Embryonic facial prominence (tissue), 1 donor: ENCODE measurements around the gene TPST2.

Experiments
- DNase-seq: peaks from one replicate; pipeline ENCODE4 v3.0.0-alpha.2; 2016; ENCODE audit errors: extremely low spot score

The TPST2 gene

DNA sequence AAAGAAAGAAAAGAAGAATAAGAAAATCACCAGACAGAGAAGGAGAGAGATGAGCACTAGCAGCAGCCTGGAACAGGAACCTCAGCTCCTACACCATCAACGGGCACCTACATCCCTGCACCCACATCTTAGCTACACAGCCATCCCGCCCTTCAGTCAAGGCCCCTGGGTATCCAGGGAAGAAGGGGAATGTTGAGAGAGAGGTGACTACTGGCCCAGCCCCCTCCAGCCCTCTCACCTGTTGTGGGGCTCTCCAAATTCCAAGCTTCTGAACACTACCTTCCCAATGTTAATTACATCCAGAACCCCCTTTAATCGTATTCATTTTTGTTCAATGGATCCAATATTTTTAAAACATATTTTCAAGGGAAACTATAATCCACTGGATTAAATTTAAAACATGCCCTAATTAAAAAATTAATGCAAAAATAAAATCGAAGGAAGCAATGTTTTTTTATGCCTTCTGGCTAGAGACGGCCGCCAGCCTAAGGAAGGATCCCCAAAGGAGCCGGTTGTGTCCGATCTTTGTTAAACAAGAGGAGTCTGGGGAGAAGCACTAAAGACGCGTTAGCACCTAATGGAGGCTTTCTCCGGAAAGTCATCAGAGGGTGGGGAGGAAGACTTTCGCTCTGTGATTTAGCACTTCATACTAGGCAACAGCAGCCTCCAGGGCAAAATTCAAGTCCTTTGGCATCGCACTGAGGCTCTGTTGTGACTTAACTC is 9.5 kb downstream of the TPST2 start:
- no peak for DNase-seq

DNA sequence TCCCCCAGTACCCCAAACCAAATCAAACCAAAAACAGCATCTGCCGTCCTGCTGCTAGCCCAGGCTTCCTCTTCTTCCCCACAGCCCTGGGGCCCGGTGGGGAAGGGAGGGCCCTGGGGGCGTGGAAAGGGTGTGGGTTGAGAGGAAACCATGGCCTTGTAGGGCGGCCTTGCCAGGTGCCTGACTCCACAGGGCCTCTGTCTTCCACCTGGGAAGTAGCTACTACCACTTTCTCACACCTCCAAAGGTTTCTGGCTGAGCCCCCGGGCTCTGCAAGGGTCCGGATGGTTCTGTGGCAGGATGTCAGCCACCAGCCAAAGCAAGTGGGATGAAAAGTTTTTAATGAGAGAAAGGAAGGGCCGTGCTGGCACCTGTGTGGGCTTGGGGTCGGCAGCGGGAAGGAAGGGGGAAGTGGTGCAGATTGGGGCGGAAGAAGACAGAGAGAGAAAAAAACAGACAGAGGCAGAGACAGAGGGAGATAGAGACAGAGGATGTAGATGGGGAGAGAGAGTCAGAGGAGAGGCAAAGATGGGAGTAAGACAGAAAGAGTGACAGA is 10.5 kb downstream of the TPST2 start:
- DNase-seq = no peak

DNA sequence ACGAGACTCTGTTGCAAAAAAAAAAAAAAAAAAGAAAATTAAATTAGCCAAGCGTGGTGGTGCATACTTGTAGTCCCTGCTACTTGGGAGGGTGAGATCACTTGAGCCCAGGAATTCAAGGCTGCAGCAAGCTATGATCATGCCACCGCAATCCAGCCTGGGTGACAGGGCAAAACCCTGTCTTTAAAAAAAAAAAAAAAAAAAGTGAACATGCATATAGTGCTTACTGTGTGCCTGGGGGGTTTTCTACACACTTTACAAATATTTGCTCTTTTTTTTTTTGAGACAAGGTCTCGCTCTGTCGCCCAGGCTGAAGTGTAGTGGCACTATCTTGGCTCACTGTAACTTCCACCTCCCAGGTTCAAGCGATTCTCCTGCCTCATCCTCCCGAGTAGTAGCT is 12.9 kb downstream of the TPST2 start:
- DNase-seq = no peak

DNA sequence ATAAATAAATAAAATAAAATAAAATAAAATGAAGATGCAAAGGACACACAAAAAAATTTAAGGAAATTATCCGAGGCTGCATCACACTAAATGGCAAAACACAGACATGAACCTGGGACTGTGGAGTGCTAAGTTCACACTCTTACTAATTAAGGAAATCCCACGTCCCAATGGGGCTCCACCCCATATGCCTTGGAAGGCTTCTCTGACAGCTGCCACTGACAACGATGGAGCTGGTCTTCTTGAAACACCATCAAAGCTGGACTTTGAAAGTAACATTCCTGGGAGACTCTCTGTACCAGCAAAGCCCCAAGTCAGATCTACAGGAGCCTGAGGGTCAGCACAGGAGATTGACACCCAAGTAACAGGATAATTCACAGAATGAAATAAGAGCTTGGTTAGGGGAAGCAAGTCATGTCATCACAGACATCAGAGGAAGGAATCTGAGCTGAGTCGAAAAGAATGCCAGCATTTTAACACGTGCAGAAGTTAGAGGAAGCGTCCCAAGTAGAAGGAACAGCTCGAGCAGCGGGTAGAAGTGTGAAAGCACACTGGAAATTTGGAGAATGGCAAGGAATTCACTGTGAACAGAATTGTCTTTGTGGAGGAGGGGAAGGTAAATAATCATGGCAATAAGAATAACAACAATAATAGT is 13.8 kb downstream of the TPST2 start:
- DNase-seq = no peak

DNA sequence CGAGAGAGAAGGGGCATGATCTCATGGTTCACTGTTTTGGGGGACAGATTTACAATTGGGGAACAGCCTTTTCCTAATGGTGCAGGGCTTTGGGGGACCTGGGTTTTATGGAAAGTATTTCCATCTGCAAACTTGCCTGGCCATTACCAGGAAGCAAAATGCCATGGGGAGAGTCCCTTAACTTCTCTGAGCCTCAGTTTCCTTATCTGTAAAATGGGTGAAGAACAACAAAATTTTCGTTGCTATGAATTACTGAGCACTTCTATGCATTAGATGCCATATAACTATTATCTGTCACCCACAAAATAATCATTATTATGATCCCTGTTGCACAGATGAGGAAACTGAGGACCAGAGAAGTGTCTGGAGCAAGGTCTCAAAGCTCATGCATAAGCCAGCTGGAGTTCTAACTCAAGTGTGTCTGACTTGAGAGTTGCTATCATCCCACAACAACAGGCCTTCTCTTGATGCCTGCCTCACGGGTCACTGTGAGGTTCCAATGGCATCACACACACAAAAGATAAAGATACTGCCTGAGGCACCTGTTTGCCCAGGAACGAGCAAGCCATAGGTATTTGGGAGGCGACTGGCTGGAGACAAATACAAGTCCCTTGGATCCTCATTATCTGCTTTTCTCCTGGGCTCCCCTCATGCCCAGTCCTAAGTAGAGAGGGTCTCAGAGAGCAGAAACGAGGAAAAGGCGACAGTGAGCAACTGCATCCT is 15.8 kb downstream of the TPST2 start:
- no peak for DNase-seq

DNA sequence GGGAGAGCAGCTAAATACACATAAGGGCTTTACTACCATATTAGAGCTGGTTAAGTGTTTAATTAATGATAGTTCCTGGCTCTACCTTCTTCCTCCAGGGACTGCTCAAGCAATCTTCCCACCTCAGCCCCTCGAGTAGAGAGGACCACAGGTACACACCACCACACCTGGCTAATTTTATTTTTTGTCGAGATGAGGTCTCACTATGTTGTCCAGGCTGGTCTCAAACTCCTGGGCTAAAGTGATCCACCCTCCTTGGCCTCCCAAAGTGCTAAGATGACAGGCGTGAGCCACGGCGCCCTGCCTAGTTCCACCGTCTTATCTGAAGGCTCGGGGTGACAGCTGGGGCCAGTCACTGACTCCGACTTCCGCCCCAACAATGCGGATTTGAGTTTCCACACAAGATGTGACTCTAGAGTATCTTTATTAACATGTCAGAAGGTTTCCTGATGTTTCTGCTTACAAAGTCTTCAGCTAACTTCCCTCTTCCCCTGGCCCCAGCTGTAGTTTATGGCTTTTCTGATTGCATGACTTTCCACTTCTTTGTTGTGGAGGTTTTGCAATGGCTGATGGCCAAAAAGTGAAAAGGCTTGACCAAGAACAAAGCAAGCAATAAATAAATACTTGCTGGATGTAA is 16.8 kb downstream of the TPST2 start:
- no peak for DNase-seq

DNA sequence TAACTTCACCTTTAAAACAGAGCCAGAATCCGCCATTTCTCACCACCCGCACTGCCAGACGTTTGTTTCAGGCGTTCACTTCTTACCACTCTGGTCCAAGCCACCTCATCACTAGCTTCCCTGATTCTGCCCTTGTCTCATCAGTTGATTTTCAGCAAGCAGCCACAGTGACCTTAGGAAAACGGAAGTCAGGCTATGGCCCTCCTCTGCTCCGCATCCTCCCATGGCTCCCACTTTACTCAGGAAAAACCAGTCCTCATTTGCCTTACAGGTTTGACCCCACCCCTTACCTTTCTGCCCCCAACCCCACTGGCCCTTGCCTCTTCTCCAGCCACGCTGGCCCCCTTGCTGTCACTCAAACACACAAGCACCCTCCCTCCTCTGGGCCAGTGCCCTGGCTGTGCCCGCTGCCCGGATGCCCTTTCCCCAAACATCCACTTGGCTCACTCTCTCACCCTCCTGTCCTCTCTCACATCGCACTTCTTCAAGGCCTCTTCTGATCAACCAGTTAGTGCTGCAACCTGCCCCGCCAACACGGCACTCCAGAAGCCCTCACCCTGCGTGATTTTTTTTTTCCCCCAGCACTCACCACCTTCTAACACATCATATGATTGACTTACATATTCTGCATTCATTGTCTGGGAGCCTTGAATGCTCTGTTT is 18.9 kb downstream of the TPST2 start:
- no peak for DNase-seq

DNA sequence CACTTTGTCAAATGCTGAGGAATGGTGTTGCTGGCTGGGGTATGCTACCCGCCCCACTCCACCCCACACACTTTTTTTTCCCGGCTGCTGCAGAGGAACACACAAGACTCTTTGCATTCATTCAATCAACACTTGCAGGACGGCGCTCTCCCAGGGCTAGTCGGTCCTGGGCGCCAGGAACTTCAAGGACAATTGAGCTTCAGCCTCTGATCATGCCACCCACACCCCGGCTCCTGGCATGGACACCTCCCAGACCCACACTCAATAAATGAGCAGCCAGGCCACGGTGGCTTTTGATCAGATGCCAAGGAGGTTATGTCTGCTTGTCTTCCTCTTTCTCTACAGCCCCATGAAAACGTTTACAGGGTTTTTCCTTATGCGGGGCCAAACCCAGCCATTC is 19.8 kb downstream of the TPST2 start:
- DNase-seq = no peak

DNA sequence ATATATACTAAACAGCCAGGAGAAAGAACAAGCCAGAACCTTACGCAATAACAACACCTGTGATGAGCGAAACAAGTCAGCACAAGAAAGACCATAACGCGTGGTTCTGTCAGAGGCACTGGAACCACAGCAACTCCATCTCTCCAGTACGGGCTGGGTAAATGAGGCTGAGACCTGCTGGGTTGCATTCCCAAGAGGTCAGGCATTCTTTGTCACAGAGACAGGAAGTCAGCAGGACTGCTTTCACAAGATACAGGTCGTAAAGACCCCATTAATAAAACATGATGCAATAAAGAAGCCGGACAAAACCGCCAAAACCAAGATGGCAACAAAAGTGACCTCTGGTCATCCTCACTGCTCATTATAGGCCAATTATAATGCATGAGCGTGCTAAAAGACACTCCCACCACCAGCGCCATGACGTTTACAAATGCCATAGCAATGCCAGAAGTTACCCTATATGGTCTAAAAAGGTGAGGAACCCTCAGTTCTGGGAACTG is 21.7 kb downstream of the TPST2 start:
- no peak for DNase-seq

DNA sequence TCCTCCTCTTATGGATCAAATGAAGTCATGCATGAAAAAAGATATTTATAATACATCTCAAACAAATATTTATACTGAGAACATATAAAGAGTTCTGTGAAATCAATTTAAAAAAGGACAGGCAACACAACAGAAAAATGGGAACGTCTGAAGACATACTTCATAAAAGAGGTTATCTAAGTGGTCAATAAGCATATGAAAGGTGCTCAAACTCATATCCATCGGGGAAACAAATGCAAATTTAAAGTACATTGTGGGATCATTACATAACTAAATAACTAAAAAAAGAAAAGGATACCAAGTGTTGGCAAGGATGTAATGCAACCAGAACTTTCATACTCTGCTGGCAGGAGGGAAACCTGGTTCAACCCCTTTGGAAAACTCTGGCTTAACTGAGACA is 22.3 kb downstream of the TPST2 start:
- DNase-seq = no peak

DNA sequence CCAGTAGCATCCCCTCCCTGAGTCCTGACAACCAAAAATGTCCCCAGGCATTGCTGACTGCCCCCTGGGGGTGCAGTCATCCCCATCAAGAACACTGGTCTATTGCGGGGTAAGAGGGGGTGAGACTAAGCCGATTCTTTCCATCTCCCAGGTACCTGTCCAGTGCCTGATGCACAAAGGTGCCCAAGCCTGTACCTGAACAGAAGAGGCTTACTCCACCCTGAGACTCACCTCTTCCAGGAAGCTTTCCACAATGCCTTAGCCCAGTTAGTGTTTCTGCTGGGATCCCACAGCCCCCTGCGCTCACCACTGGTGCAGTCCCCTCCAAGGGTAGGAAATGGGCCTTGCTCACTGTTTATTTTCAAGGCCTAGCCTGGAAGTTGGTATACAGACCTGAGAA is 22.9 kb downstream of the TPST2 start:
- no peak for DNase-seq

DNA sequence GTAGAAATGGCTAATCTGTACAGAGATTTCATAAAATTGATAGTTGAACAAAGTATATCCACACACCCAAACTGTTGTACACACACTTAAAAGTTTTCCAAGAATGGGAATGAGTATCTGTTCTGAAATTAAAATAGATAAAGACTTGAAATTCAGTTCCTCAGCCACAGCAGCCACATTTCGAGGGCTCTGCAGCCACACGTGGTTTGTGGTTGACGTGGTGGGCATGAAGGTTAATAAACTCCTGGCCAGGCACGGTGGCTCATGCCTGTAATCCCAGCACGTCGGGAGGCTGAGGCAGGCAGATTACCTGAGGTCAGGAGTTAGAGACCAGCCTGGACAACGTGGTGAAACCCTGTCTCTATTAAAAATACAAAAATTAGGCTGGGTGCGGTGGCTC is 24.0 kb downstream of the TPST2 start:
- DNase-seq = no peak

DNA sequence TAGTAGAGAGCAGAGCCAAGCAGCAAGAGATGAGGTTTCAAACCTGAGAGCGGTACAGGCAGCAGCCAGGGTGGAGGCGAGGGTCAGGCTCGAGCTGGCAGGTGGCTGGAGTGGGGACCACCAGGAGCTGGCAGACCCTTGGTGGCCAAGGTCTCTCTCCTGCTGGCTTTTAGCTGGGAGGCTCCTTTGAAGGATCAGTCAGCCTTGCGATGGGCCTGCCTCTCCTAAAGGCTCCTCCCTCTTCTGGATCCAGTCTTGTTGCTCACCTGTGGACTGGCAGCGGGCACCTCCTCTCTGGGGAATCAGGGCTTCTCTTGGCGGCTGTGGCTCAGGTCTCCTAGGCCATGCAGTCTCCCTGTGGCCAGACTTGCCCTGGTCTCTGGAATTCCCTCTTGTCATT is 24.8 kb downstream of the TPST2 start:
- DNase-seq = no peak

DNA sequence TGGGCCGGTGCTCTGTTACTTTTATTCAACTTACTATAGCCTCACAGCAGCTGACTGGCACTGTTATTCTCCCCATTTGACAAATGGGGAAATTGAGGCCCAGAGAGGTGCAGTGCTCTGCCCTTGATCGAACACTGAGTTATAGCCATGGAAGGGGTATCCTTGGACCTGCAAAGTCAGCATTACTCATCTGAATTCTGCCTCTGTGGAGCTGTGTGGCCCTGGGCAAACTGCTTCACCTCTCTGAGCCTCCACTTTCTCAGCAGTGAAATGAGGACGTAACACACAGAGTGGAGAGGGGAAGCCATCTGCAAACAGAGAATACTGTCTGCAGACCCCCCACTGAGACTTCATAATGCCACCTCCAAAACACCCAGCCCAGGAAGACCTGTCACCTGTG is 25.3 kb downstream of the TPST2 start:
- no peak for DNase-seq

DNA sequence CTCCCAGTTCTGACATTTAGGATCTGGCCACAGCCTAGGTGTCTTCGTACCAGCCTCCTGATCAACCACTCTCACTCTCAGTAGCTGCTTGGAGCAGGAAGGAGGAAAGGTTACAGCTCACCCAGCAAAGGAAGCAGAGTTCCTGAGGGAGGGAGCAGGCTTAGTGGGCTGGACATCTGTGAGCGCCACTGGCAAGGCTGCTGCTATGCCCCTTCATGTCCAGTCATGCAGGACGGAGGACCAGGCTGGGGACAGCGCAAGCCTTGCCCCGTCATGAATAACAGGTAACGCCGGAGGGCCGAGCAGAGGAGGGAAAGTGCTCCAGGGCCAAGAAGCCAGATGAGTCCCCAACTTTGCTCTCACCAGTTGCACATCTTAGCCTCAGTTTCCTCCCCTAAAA is 25.8 kb downstream of the TPST2 start:
- no peak for DNase-seq

DNA sequence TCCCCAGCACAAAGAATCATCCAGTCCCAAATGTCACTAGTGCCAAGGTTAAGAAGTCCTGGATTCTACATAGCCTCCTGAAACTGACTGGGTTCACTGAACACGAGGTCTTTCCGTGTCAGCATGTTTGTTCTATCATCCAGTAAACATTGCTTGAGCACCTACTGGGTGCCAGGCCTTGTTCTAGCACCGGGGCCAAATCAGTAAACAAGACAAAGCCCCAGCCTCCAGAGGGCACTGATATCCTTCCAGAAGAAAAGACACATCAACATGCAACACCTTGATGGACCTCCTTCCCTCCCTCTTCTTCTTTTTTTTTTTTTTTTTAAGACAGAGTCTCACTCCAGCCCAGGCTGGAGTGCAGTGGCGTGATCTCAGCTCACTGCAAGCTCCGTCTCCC is 26.9 kb downstream of the TPST2 start:
- no peak for DNase-seq

DNA sequence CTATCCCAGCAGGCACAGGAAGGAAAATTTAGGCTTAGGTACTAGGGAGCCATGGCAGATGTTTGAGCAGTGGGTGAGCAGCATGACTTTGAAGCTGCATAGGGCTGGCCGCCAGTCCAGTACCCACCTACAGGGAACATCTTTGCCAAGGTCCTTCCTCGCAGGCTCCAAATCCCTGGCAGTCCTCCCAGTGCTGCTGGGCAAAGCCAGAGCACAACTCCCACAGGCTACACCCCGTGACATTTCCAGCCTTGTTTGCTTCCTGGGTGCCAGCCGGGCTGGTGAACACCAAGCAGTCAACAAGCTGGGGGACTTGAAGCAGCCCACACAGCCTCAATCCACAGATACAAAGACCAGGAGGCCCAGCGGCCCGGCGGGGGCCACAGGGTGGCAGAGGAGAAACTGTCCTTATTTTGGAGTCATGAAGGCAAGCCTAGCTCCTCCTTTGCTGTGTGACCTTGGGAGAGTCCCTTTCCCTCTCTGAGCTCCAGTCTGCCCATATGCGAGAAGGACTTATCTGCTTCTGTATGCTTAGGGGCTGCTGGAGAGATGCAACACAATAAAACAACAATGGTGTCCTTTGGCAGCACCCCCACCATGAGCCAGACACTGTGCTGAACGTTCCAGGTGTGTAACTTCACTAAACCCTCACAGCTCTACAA is 28.0 kb downstream of the TPST2 start:
- DNase-seq = no peak

DNA sequence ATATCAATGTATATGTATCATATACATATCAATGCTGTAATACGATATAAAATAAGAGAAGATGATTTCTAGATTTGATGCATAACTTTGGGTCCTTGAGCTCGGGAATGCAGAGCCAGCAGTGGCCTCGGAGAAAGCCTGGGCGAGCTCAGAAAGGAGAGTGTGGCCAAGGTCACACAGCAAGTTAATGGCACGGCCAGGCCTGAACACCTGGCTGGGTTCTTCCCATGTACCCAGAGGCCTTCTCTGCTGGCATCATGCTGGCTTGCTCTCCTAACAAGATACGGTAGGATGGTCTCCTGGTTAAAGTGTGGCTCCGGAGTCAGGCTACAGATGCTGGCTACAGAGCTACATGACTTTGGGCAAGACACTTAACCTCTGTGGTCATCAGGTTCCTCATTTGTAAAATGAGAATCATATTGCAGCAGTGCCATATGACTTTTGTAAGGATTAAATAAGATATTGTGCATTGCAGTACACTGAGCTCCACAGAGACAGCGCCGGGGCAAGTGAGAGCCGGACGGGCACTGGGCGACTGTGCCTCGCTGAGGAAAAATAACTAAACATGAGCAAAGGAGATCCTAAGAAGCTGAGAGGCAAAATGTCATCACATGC is 29.9 kb downstream of the TPST2 start:
- DNase-seq = no peak

DNA sequence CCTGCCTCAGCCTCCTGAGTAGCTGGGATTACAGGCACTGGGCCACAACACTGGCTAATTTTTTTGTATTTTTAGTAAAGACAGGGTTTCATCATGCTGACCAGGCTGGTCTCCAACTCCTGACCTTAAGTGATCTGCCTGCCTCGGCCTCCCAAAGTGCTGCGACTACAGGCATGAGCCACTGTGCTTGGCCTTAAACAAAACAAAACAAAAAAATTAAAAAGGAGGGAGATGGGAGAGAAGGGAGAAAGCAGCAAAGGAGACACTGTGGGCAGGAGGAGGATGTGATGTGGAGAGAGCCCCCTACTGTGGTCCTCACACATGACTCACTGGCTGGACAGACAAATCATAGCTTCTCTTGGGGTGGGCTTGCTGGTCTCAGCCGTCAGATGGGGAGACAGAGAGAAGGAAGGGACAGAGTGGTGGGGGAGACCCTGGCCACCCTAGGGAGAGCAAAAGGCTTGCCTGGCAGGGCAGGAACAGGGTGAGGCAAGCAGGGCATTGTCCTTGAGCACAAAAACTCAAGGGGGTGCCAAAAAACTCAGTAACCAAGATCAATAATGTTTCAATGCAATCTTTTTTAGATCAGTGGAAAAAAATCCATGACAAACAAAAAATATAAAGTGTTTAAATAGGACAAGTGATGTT is 31.6 kb downstream of the TPST2 start:
- no peak for DNase-seq

DNA sequence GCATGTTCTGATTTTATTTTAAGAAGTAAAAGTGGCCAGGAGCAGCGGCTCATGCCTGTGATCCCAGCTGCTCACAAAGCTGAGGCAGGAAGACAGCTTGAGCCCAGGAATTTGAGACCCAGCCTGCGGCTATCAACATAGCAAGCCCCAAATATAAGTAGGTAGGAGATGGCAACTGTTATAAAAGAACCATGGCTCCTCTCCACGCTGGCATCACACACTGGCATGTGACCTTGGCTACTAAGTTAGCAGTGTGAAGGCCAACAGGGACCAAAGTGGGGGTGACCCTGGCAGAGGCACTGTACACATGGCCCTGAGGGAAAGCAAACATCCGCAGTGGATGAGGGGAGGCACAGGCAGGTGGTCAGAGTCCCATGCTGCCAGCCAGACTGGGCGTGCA is 33.0 kb downstream of the TPST2 start:
- DNase-seq = no peak
